K562 (cell line): ENCODE results near the gene PCED1B. TPM values are rescaled to one million over a fixed set of nuclear protein-coding genes. Genes with fewer than 3 reads are reported as not detected.

ENCODE experiments used
- BACH1 ChIP-seq: fragments of 200-800 bp; sonication (Bioruptor generic); IDR thresholded peaks from 2 replicates; pipeline ENCODE4 v1.6.1; 2016; ENCODE audit warnings: missing genetic modification characterization, missing compliant biosample characterization
- CBFA2T2 ChIP-seq: fragments of 450-650 bp; conservative IDR thresholded peaks from 2 replicates; pipeline ENCODE4 v1.6.1; 2017; ENCODE audit warnings: mild to moderate bottlenecking
- DACH1 ChIP-seq: fragments of 450-650 bp; IDR thresholded peaks from 2 replicates; pipeline ENCODE4 v1.6.1; 2018; ENCODE audit not compliant: partially characterized antibody
- L3MBTL2 ChIP-seq: fragments of 450-650 bp; IDR thresholded peaks from 2 replicates; pipeline ENCODE4 v1.6.1; 2016; ENCODE audit warnings: mild to moderate bottlenecking, moderate library complexity
- MCM3 ChIP-seq: fragments of 450-650 bp; IDR thresholded peaks from 2 replicates; pipeline ENCODE4 v1.6.1; 2016
- MEIS2 ChIP-seq: fragments of 450-650 bp; IDR thresholded peaks from 2 replicates; pipeline ENCODE4 v1.6.1; 2014; ENCODE audit warnings: mild to moderate bottlenecking; ENCODE audit not compliant: partially characterized antibody
- MTA2 ChIP-seq: fragments of 450-650 bp; IDR thresholded peaks from 2 replicates; pipeline ENCODE4 v1.6.1; 2016; ENCODE audit warnings: low read depth
- NFE2 ChIP-seq: IDR thresholded peaks from 2 replicates; pipeline ENCODE4 v1.6.1; 2014; ENCODE audit warnings: antibody characterized with exemption, low read depth
- NUFIP1 ChIP-seq: fragments of 450-650 bp; IDR thresholded peaks from 2 replicates; pipeline ENCODE4 v1.6.1; 2018; ENCODE audit not compliant: partially characterized antibody
- PTTG1 ChIP-seq: fragments of 450-650 bp; IDR thresholded peaks from 2 replicates; pipeline ENCODE4 v1.6.1; 2016; ENCODE audit warnings: low read depth, mild to moderate bottlenecking, missing genetic modification characterization, missing compliant biosample characterization
- SMAD4 ChIP-seq: fragments of 250-450 bp; sonication (Bioruptor Pico); conservative IDR thresholded peaks from 2 replicates; pipeline ENCODE4 v1.8.0; 2021; ENCODE audit warnings: inconsistent platforms, mild to moderate bottlenecking, moderate library complexity
- TCF15 ChIP-seq: fragments of 250-450 bp; sonication (Bioruptor Pico); IDR thresholded peaks from 2 replicates; pipeline ENCODE4 v1.8.0; 2022; ENCODE audit warnings: moderate library complexity, mild to moderate bottlenecking, inconsistent platforms
- ZBED1 ChIP-seq: IDR thresholded peaks from 2 replicates; pipeline ENCODE4 v1.6.1; 2014
- ZKSCAN1 ChIP-seq: fragments of 150-350 bp; IDR thresholded peaks from 2 replicates; pipeline ENCODE4 v1.6.1; 2016; ENCODE audit warnings: low read depth, low read length
- ZNF639 ChIP-seq, 2 experiments: fragments of 200-800 bp in 1 of 2; sonication (Bioruptor generic) in 1 of 2; sonication (generic) in 1 of 2; formaldehyde crosslinking in 1 of 2; IDR thresholded peaks in 1 of 2; conservative IDR thresholded peaks in 1 of 2; 2 replicates each; pipeline versions ENCODE4 v1.5.0 to v1.6.1; 2016 to 2020; ENCODE audit warnings: missing compliant biosample characterization in 1 of 2, missing genetic modification characterization in 1 of 2, missing genetic modification reagents in 1 of 2
- polyA plus RNA-seq, 8 experiments: library from polyadenylated mRNA; depleted of rRNA in 4 of 8; stranded (reverse) in 5 of 8; unstranded in 3 of 8; fragments of >200 nt; fragmentation: Nextera tagmentation in 2 of 8; fragmentation: Illumina TruSeq in 1 of 8; extraction: Ambion mirVana in 2 of 8; extraction: Trizol in 1 of 8; gene quantifications; 2 replicates each; pipeline versions ENCODE4 v1.2.1 to v1.2.3, GENCODE V29; 2011 to 2014; ENCODE audit warnings: inconsistent platforms in 1 of 8, missing spikeins in 1 of 8
- total RNA-seq, 7 experiments: library from RNA; depleted of rRNA in 6 of 7; stranded (reverse); fragments of >200 nt in 6 of 7; fragmentation: Illumina TruSeq in 2 of 7; extraction: Trizol in 2 of 7; gene quantifications; 2 replicates each; pipeline versions ENCODE4 v1.2.1 to v1.2.3, GENCODE V29; 2011 to 2021; ENCODE audit warnings: low replicate concordance in 1 of 7
- TF ChIP-seq, protein P1 (sequence below): sonication (generic); formaldehyde crosslinking; IDR thresholded peaks from 2 replicates; pipeline ENCODE4 v1.8.1; 2023; ENCODE audit warnings: mild to moderate bottlenecking, missing genetic modification reagents

The PCED1B gene
- total and polyA plus RNA-seq, 9 of the 15 experiments (the other 6 are each of a cell fraction or from before 2014, with no cell fraction given): 1.2 to 9.3 (median 2.5) TPM

- TF ChIP-seq MTA2 (peak; percentile 53; the same call in 1 of the 2 replicates), SMAD4 (CRISPR knock-in tag) (peak; percentile 64; the same call in 1 of the 2 replicates), PTTG1 (no peak), ZKSCAN1 (peak; percentile 75; the same call in 1 of the 2 replicates), MEIS2 (peak; percentile 15), NUFIP1 (no peak), BACH1 (tag) (peak; percentile 14; the same call in 1 of the 2 replicates), ZBED1 (no peak), ZNF639 (CRISPR knock-in tag; conservative IDR thresholded peaks at IDR 0.05 in 1 of 2, IDR thresholded peaks at IDR 0.05 in 1 of 2) (peak in 1 of 2 experiments; percentile 73; a peak in 2 of 4 replicates), CBFA2T2 (peak; percentile 84), DACH1 (peak; percentile 81), TCF15 (CRISPR knock-in tag) (no peak), MCM3 (no peak), NFE2 (peak; percentile 77), L3MBTL2 (no peak)
- TF ChIP-seq, protein P1, sequence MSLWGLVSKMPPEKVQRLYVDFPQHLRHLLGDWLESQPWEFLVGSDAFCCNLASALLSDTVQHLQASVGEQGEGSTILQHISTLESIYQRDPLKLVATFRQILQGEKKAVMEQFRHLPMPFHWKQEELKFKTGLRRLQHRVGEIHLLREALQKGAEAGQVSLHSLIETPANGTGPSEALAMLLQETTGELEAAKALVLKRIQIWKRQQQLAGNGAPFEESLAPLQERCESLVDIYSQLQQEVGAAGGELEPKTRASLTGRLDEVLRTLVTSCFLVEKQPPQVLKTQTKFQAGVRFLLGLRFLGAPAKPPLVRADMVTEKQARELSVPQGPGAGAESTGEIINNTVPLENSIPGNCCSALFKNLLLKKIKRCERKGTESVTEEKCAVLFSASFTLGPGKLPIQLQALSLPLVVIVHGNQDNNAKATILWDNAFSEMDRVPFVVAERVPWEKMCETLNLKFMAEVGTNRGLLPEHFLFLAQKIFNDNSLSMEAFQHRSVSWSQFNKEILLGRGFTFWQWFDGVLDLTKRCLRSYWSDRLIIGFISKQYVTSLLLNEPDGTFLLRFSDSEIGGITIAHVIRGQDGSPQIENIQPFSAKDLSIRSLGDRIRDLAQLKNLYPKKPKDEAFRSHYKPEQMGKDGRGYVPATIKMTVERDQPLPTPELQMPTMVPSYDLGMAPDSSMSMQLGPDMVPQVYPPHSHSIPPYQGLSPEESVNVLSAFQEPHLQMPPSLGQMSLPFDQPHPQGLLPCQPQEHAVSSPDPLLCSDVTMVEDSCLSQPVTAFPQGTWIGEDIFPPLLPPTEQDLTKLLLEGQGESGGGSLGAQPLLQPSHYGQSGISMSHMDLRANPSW: no peak
These were observed 193.2 kb downstream of the PCED1B start (continued) for GRCh38 chr12:47272412-47273190.
